Embryonic facial prominence (tissue), 1 donor: ENCODE results near the gene COLQ.

Experiments
- DNase-seq: peaks from one replicate; pipeline ENCODE4 v3.0.0-alpha.2; 2016; ENCODE audit errors: extremely low spot score

The COLQ gene

DNA sequence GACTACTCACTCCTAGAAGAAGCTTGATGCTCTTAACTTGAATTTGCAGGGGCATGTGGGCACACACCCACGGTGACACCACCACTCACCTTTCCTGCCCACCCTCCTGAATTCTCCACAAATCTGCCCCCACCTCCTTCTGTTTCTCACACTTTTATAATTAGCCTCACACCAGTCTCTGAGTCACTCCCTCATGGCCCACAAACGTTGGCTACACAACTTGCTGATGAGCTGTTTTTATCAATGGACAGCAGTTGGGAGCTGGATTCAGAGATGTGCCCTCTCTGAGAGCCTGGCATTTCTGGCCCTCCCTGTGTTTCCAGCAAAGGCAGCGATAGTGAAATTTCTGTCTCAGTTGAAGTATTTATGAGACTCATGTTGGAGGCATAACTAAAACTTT is 1.3 kb downstream of the COLQ start:
- DNase-seq = no peak

GRCh38 chr3:15519096-15519495 is 2.4 kb downstream of the COLQ start:
- no peak for DNase-seq

DNA sequence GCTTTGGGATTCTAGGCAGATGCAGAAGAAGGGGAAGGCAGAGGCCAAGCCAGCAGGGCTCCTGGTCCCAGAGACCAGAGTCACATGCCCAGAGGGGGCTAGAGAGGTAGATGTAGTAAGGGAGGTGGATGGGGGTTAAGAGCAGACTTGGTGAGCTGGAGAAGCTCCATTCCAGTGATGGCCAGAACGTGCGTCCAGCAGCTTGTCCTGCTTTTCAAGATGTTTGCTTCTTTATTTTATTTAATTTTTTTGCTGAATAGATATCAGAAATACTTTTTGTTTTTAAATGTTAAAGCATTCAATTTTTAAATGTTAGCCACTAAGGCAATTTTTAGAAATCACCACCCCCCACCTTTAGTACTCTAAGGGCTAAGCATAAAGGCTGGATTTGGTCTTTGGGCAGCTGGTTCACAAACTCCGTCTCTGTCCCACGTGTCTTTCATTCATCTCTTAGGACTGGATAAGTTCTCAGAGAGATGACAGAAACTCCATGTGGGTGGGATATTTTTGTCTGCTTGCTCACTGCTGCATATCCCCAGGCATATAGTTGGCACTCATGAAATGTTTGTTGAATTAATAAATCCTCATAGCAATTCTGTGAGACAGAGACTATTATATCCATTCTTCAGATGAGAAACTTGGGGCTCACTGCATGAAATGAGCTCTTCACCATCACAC is 6.7 kb downstream of the COLQ start:
- DNase-seq = no peak

DNA sequence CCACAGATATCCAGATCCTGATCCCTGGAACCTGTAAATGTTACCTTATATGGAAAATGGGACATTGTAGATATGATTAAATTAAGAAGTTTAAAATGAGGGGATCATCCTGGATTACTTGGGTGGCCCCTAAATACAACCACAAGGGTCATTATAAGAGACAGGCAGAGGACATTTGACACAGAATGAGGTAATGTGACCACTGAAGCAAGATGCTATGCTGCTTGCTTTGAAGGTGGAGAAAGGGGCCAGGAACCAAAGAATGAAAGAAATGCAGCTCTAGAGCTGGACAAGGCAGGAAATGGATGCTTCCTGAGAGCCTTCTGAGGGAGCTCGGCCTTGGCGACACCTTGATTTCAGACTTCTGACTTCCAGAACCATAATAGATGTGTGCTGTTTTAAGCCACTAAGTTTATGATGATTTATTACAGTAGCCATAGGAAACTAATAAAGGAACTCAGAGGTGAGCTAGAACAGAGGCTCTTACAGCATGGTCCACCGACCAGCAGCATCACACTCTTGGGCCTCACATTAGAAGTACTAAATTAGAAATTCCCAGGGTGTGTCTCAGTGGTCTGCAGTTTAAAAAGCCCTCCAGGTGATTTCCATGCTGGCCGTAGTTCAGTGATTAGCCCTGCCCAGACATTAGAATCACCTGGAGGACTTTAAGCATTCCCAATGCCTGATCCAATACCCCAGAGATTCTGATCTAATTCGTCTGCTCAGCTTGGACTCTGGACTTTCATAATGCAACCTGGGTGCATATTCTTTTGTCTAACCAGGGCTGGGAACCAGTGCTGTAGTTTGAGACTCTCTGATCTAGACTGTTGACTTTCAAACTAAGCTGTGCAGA is 7.5 kb downstream of the COLQ start:
- DNase-seq = no peak

GRCh38 chr3:15513116-15513515 is 8.4 kb downstream of the COLQ start:
- DNase-seq = no peak

DNA sequence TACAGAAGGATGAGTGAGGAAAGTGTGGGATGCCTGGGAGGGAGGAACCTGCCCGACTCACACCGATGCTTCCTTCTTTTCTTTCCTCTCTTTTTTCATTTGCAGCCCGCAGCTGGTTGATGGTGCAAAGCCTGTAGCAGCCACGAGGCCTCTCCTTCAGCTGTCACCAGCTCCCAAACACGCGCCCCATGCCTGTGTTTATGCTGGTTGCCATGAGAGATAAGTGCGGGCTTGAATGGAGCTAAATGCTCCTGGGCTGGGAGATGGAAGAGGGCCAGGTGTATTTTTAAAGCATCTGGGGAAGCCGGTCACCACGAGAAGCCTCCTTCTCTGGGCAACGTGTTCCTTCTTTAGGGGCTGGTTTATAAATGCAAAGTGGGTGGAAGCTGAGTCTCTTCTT is 9.3 kb downstream of the COLQ start:
- DNase-seq = peak; percentile 72

DNA sequence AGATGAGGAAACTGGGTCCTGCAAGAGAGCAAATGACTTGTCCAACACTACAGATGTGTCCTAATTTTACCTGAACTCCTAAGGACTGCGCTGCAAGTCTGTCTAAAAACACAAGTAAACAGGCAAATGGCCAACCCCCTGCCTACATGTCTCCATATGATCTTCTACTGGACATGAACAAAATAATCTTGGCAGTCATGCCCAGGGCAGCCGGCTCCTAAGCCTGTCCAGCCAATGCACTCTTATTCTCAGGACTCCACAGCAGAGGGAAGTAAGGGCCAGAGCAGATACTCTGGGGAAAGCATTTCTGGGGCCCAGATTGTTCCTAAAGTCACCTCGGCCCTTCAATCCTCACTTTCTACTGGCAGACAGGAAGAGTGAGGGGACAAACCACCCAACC is 10.3 kb downstream of the COLQ start:
- DNase-seq = no peak

- DNase-seq = no peak
Measured at GRCh38 chr3:15510493-15510892, 11.0 kb downstream of the COLQ start.

DNA sequence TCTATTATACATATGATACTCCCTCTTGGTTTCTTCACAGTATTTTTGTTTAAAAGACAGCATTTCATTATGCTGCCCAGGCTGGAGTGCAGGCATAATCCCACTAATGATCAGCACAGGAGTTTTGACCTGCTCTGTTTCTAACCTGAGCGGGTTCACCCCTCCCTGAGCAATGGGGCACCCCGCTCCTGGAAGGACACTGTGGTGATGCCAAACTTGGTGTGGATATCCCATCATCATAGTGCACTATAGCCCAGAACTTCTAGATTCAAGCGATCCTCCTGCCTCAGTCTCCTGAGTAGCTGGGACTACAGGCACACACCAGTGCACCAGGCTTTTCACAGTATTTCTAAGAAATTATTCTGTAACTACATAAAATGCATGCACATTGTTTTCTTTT is 14.9 kb downstream of the COLQ start:
- no peak for DNase-seq

DNA sequence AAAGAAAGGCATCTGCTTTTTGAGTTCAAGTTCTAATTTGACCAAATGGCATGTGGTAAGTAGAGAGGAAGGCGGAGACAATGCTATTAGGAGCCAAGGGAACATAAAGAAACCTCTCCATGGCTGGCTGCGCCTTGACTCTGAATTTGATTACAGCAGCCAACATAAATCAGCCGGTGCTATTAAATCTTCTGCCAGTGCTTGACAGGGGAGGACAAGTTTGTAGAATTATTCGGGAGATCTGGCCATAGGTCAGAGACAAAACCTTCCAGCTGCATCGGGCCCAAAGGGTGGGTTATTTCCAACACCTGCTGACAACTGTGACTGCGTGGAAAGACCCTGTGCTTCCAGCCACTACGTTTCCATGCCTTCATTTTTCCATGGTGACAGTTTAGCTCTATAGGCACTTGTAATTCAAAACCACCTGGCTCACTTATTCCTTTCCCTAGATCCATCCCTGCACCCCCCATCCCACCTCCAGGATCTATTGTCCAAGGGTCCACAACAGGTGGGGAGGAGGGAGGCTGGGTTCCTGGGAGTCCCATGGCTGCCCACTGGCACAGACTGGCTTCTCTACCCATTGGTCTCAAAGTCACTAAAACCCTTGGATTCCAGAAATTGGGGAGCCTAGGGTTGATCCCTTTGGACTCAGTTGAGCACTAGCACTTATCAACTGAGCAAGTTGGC is 15.9 kb downstream of the COLQ start:
- DNase-seq = no peak

- no peak for DNase-seq
Measured at GRCh38 chr3:15502616-15503015, 18.9 kb downstream of the COLQ start.

DNA sequence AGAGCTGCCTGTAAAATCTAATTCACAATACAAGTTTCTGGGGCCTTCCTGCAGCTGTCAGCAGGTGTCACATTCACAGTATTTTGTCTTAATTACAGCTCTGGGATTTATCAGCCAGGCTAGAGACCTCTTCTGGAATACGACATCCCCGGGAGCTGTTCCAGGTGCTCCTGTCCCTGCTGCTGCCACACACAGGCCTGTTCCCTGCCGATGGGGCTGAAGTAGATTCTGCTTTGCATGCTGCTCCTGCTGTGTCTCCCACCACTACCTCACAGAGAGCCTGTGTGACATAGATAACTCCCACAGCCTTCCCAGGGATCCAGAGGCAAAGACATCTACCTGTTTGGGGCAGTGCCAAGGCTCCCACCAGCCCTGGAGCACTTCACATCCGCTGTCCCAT is 20.4 kb downstream of the COLQ start:
- no peak for DNase-seq

- no peak for DNase-seq
Measured at GRCh38 chr3:15500107-15500724, 21.3 kb downstream of the COLQ start.

DNA sequence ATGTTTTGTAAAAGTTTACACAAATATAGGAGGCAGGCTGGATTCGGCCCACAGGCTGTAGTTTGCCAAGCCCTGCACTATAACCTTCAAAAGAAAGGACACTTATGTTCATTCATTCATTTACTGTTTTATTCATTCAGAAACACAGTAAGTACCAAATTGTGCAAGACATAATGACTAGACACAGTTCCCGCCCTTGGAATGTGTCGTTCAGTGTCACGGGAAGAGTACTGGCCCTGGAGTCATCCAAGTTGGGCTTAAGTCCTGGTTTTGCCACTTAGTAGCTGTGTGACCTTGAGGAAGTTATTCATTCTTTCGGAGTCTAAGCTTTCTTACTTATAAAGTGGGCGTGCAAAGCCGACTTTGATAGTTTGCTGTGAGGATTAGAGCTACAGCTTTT is 22.0 kb downstream of the COLQ start:
- DNase-seq = no peak

DNA sequence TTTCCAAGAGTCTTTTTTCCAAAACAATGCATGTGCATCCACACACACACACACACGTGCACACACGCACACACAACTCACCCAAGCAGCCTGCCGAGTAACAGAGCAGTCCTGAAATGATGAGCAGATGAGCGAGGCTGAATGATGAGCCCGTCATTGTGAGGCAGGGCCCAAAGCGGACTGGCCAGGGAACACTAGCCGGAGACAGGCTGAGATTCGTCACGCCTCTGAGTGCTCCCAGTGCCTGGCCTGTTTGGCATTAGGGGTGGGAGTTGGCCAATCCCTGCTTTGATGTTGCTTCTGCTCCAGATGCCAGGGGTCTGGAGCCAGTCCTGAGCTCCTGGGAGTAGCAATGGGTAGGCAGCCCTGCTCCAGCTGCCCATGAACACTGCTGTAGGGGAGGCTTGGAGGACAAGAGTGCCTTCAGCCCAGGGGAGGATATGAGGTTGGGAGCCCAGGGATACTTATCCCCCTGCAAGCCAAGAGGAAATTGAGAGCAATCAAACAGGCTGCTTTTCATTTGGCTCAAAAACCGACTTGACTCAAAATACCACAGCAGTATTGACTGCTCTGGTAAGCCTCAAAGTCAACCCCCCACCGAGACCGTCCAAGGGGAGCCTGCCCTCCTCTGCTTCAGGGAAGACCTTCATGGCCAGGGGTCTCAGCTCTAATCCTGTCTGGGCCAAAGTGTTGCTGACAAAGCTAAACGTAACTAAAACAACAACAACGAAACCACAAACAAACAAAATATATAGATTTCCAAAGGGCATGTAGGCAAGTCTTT is 22.9 kb downstream of the COLQ start:
- peak; percentile 12 for DNase-seq

GRCh38 chr3:15497964-15498363 is 23.5 kb downstream of the COLQ start:
- no peak for DNase-seq

GRCh38 chr3:15496341-15496664 is 25.2 kb downstream of the COLQ start:
- DNase-seq = no peak

- no peak for DNase-seq
Measured at GRCh38 chr3:15495461-15496340, 25.8 kb downstream of the COLQ start.

- no peak for DNase-seq
Measured at GRCh38 chr3:15493436-15493835, 28.1 kb downstream of the COLQ start.

DNA sequence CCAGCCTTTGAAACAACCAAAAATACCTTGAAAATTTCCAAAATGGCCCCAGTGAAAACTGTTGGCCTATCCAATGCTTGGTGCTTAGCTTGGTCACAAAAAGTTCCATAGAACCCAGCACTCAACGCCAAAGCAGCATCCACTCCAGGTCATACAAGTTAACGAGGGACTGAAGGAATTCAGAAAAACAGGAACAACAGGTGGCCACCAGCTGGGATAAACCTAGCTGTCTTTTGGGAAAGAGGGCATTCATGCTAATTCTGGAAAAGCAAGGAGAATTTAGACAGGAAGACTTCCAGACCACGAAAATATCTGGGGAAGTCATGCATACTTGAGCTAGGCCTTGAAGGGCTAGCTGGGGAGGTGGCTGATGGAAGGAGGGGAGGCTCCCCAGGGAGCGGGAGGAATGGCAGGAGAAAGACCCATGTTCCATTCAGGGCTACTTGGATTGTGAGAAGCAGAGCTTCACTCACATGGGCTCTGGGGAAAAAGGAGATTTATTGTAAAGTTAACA is 28.6 kb downstream of the COLQ start:
- no peak for DNase-seq
